ENCODE measurements around the gene ERLIN1.

Gene ERLIN1

GRCh38 chr10:100101192-100102076 is 84.4 kb downstream of the ERLIN1 start:
- no peak overlapping the region for H3K4me3 ChIP-seq (replicated peaks; ENCODE audit: low read depth, low read length)
- DNase-seq (ENCODE audit: low read depth) = peak; percentile 37
- TF ChIP-seq CTCF (IDR thresholded peaks at IDR 0.05; ENCODE audit: low read length, missing control alignments) = no peak

- DNase-seq (ENCODE audit: low read depth) = peak; percentile 32
- peak; percentile 19 for TF ChIP-seq CTCF (IDR thresholded peaks at IDR 0.05; ENCODE audit: low read length, missing control alignments)
- no peak overlapping the region for H3K4me3 ChIP-seq (replicated peaks; ENCODE audit: low read depth, low read length)
Observed at GRCh38 chr10:100100651-100101184, 85.1 kb downstream of the ERLIN1 start.
